SU-DHL-6 (cell line): ENCODE measurements around the gene GABRA4.

ENCODE experiments used
- H2AFZ ChIP-seq: fragments of 200-600 bp; sonication (generic); 2 replicates; pipeline ENCODE4 v1.6.1; 2014; ENCODE audit warnings: low read depth, mild to moderate bottlenecking, moderate library complexity, mixed read lengths, antibody characterized with exemption, low read length; ENCODE audit not compliant: severe bottlenecking
- H3F3A ChIP-seq: fragments of 200-600 bp; shearing (Covaris generic); 2 replicates; pipeline ENCODE4 v1.6.0; 2016; ENCODE audit warnings: antibody characterized with exemption, mild to moderate bottlenecking; ENCODE audit not compliant: insufficient read depth
- H3K27ac ChIP-seq: fragments of 200-600 bp; sonication (generic); 2 replicates; pipeline ENCODE4 v1.5.1; 2016; ENCODE audit warnings: low read depth, mild to moderate bottlenecking, low read length, moderate library complexity, mixed read lengths
- H3K27me3 ChIP-seq: fragments of 200-600 bp; sonication (generic), shearing (Covaris generic); 2 replicates; pipeline ENCODE4 v1.6.0; 2014; ENCODE audit warnings: mild to moderate bottlenecking, low read length
- H3K36me3 ChIP-seq: fragments of 200-600 bp; sonication (generic); 2 replicates; pipeline ENCODE4 v1.6.1; 2014; ENCODE audit warnings: mild to moderate bottlenecking, low read length, mixed read lengths
- H3K4me2 ChIP-seq: fragments of 300-600, 200-600 bp; shearing (Covaris generic), sonication (generic); 2 replicates; pipeline ENCODE4 v1.6.0; 2014; ENCODE audit warnings: low read length, low read depth, mild to moderate bottlenecking; ENCODE audit not compliant: poor library complexity, severe bottlenecking
- H3K4me3 ChIP-seq: fragments of 200-600 bp; sonication (generic); 2 replicates; pipeline ENCODE4 v1.5.1; 2014; ENCODE audit warnings: antibody characterized with exemption, low read length, mild to moderate bottlenecking, mixed read lengths; ENCODE audit not compliant: insufficient read depth, poor library complexity, severe bottlenecking
- H3K79me2 ChIP-seq: fragments of 200-600 bp; sonication (generic); 2 replicates; pipeline ENCODE4 v1.6.1; 2014; ENCODE audit warnings: mild to moderate bottlenecking, low read length, moderate library complexity; ENCODE audit not compliant: insufficient read depth
- H3K9ac ChIP-seq: fragments of 200-600 bp; sonication (generic); 2 replicates; pipeline ENCODE4 v1.7.0; 2014; ENCODE audit warnings: mild to moderate bottlenecking, low read length
- H3K9me2 ChIP-seq: fragments of 200-600 bp; sonication (generic); replicated peaks from 2 replicates; pipeline ENCODE4 v1.6.1; 2014; ENCODE audit warnings: low read length; ENCODE audit not compliant: insufficient read depth
- H3K9me3 ChIP-seq: fragments of 200-600 bp; sonication (generic); 2 replicates; pipeline ENCODE4 v1.6.1; 2014; ENCODE audit warnings: low read length, mixed read lengths; ENCODE audit not compliant: insufficient read depth
- H4K20me1 ChIP-seq: fragments of 200-600 bp; sonication (generic); 2 replicates; pipeline ENCODE4 v1.6.1; 2014; ENCODE audit warnings: low read depth, mild to moderate bottlenecking, antibody characterized with exemption, low read length, moderate library complexity, mixed read lengths
- CTCF ChIP-seq: fragments of 200-600 bp; sonication (generic); IDR thresholded peaks from one replicate; pipeline ENCODE4 v1.5.1; 2017; ENCODE audit warnings: antibody characterized with exemption, mild to moderate bottlenecking, low read length, moderate library complexity; ENCODE audit not compliant: insufficient read depth, poor library complexity, severe bottlenecking
- EZH2phosphoT487 ChIP-seq: fragments of 200-600 bp; sonication (generic), shearing (Covaris generic); conservative IDR thresholded peaks from 2 replicates; pipeline ENCODE4 v1.6.1; 2018; ENCODE audit warnings: mild to moderate bottlenecking, antibody characterized with exemption, low read length, moderate library complexity, mixed read lengths

Gene GABRA4

GRCh38 chr4:47002580-47002979 lies 9.2 kb upstream of the GABRA4 start:
- H3K9me2 ChIP-seq: no peaks in the 10 kb centered on the region
- TF ChIP-seq EZH2phosphoT487: no peak
- no peak for TF ChIP-seq CTCF

DNA sequence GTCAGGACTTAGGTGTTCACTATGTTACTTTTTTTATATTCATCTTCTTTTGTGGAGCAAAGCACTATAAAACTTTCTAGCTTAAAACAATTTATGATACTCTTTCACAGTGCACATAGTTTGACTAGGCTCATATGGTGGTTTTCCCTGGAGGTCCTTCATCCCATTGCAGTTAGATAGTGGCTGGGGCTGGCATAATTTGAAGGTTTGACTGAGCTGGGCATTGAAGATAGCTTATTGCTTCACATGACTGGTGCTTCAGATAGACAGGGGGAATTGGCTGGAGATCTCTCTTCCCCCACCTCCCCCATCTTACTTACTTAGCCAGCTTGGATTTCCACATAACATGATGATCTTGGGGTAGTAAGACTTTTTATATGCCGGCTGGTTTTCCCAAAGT lies 7.0 kb upstream of the GABRA4 start:
- H3K4me2 ChIP-seq: no peak overlapping the region
- no peaks in the 10 kb centered on the region for H3F3A ChIP-seq
- H3K36me3 ChIP-seq: no peaks in the 10 kb centered on the region
- TF ChIP-seq EZH2phosphoT487 (no peak), CTCF (no peak)
- H3K9ac ChIP-seq: no peak overlapping the region
- no peaks in the 10 kb centered on the region for H3K79me2 ChIP-seq
- H3K27me3 ChIP-seq: no peaks in the 10 kb centered on the region
- H2AFZ ChIP-seq: no peak overlapping the region
- no peaks in the 10 kb centered on the region for H4K20me1 ChIP-seq
- no peak overlapping the region for H3K27ac ChIP-seq
- H3K9me3 ChIP-seq: no peaks in the 10 kb centered on the region
- H3K4me3 ChIP-seq: no peak overlapping the region
- no peaks in the 10 kb centered on the region for H3K9me2 ChIP-seq

More at GRCh38 chr4:47002580-47002979, 9.2 kb upstream of the GABRA4 start:
- Histone ChIP-seq H3K27me3 (no peaks in the 10 kb centered on the region), H3K79me2 (no peaks in the 10 kb centered on the region), H3K4me2 (no peak overlapping the region), H3K9ac (no peak overlapping the region), H3K36me3 (no peaks in the 10 kb centered on the region), H3F3A (no peaks in the 10 kb centered on the region), H3K4me3 (no peak overlapping the region), H3K27ac (no peak overlapping the region), H2AFZ (no peak overlapping the region), H4K20me1 (no peaks in the 10 kb centered on the region), H3K9me3 (no peaks in the 10 kb centered on the region)

DNA sequence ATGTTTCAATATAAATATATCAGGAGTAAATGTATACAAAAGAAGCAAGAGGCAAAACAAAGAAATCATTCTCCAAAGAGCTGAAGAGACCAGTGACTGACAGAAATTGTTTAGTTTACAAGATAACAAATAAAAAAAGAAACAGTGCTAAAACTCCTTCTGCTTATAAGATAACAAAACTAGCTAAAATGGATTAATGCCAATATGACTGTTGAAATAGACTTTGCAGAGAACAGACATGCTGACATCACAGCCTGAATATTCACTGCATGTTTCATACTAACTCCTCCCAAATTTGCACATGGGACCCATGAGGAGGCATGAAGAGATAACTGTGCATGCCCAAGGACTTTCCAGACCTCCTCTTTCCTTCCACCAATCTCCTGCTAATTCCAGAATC lies 6.2 kb upstream of the GABRA4 start:
- Histone ChIP-seq H3K36me3 (no peaks in the 10 kb centered on the region), H3F3A (no peaks in the 10 kb centered on the region), H3K9ac (no peak overlapping the region), H3K4me2 (no peak overlapping the region), H4K20me1 (no peaks in the 10 kb centered on the region), H3K4me3 (no peak overlapping the region), H2AFZ (no peak overlapping the region), H3K79me2 (no peaks in the 10 kb centered on the region), H3K27me3 (no peaks in the 10 kb centered on the region), H3K9me2 (no peaks in the 10 kb centered on the region), H3K27ac (no peak overlapping the region), H3K9me3 (no peaks in the 10 kb centered on the region)
- TF ChIP-seq EZH2phosphoT487 (no peak), CTCF (no peak)
